Fibroblast of skin of back (primary cell): Measurements from ENCODE around the gene ICA1.

Experiments used
- DNase-seq: peaks from one replicate; pipeline ENCODE4 v3.0.0-alpha.2; 2013

Gene ICA1

DNA sequence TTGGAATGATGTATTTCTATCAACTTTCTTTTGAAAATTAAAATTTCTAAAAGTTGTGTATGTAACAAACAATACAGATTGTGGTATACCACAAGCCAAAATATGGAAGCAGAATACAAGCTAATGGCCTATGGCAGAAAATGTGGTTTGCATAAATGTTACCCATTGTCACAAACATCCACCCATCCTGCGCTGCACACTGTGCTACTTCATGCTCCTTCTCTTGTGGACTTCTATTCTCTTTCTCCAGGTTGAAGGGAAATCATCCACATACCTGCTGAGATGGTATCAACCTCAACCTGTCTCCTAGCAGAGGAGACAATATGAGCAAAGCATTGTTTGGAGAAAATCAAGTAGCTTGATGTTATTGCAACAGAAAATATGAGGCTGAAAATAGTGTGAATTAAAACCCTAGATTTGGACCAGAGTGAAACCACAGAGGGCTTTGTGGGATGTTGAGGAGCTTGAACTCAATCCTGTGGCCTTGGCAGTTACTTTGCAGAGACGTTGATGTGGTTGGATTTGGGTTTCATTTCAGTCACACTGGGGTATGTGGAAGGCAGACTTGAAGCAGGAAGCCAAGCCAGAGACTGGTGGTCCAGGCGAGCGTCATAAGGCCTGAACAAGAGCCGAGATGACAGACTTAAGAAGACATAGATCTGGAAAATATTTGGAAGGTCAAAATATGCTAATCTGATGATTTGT is 63.8 kb downstream of the ICA1 start:
- no peak for DNase-seq

GRCh38 chr7:8192897-8193296 is 69.1 kb downstream of the ICA1 start:
- no peak for DNase-seq

DNA sequence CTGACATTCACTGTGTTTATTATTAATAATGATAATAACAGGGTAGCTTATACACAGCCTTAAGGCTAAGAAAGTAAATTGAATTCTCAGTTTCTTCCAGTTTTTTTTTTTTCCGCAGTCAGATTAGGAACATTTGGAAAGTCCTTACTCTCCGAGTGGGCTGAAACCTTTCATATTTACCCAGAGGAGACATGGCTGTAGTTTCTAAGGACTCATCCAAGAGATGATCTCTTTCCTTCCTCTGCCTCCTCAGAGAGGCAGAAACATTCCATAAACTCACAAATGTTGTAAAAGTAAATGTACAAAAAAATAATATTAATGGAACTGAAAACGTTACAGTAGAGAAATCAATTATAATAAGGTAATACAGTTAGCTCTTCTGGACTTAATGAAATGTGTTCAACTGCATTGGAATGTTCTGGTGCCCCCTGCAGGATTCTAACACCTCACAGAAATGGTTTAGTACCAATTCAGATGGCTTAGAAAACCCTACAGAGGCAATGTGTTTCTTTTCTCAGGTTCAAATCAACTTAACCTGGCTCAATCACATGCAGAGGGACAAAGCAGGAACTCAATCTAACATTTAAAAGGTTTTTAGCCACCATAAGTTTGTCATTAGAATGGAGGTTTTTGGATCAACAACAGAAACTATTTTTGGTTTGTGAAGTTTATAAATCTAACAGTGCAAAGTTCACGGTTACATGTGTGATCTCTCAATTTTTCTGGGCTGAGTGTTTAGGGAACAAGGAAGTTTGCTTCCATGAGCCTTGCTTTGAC is 71.7 kb downstream of the ICA1 start:
- peak; percentile 53 for DNase-seq

DNA sequence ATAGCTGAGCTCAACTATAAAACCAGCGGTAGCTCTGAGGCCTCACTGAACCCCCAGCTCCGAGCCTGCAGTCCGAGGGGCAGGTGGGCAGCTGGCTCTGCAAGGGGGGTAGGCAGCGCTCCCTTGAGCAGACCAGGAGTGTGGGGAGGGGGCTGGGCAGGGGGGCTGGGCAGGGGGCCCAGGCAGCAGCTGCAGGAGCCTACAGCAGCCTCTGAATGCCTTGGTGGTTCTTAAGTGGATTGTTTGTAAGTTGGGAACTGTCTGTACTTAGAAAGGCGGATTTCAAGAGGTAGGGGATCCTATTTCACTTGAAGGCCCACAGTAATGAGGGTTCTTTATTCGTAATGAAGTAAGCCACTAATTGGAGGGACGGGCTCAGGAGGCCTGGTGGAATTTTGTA is 72.3 kb downstream of the ICA1 start:
- DNase-seq, result no peak

GRCh38 chr7:8185926-8186683 is 75.9 kb downstream of the ICA1 start:
- DNase-seq, result no peak

- no peak for DNase-seq
Observed at GRCh38 chr7:8184221-8184620, 77.7 kb downstream of the ICA1 start.

GRCh38 chr7:8179486-8179885 is 82.5 kb downstream of the ICA1 start:
- DNase-seq, result no peak

GRCh38 chr7:8178353-8178752 is 83.6 kb downstream of the ICA1 start:
- DNase-seq, result peak; percentile 6

DNA sequence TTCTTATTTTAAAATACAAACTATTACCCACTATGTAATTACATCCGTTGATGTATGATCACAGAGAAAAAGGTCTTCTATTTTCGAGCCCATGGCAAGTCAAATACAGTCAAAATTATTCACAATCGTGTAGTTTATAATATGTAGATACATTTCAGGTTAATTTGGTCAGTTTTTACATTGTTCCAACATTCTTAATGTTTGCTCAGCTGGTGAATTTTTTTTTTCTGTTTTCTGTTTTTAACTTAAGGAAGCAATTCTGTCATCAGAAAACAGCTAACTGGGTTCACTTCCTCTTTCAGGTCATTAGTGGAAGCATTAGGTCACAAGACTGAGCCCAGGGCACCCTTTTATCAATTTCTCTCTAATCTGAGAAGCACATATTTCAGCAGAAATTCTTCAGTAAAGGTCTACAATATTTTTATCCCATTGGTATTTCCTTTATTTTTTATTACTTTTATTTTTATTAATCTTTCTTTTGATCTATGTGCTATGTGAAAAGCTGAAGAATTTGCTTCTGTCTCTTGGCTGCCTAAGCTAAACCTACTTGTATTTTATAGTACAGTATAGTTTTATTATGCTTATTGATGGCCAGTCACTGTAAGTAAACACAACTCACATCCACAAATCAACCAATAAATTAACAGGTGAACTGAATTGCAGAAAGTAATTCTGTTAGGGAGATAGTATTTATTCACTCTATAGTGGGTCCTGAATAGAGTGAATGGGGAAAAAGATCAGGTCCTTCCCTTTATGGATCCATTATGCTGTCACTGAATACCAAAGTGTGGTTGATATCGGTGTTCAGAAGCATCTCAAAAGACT is 84.6 kb downstream of the ICA1 start:
- no peak for DNase-seq

DNA sequence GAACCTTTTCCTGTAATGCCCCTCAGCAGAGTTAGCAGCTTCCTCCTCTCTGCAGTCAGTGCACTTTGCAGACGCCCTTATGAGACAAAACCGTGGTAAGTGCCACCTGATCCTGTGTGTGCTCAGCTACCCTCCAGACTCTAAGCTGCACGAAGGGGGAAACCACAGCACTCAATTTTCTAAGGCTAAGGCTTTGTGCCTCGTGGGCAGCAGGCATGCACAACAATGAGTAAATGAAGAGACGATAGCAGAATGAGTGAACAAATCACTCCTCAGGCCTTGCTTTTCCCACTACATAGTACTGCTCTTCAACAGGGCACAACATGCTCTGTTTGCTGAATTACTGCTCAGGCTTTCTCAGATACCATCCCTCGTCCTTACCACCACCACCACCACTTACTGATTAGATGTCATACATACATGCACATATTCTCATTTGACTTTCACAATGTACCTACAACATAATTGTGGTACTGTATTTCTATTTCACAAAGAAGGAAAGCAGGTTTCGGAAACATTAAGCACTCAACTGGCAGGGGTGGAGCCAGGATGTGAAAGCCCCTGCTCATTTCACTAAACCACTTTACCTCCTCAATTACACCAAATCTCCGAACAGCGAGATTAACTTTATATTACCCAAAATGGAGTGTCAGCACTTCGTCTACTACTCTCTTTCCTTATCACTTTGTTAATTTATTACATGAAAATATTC is 85.4 kb downstream of the ICA1 start:
- DNase-seq, result no peak

- no peak for DNase-seq
Observed at GRCh38 chr7:8175929-8176369, 86.0 kb downstream of the ICA1 start.

DNA sequence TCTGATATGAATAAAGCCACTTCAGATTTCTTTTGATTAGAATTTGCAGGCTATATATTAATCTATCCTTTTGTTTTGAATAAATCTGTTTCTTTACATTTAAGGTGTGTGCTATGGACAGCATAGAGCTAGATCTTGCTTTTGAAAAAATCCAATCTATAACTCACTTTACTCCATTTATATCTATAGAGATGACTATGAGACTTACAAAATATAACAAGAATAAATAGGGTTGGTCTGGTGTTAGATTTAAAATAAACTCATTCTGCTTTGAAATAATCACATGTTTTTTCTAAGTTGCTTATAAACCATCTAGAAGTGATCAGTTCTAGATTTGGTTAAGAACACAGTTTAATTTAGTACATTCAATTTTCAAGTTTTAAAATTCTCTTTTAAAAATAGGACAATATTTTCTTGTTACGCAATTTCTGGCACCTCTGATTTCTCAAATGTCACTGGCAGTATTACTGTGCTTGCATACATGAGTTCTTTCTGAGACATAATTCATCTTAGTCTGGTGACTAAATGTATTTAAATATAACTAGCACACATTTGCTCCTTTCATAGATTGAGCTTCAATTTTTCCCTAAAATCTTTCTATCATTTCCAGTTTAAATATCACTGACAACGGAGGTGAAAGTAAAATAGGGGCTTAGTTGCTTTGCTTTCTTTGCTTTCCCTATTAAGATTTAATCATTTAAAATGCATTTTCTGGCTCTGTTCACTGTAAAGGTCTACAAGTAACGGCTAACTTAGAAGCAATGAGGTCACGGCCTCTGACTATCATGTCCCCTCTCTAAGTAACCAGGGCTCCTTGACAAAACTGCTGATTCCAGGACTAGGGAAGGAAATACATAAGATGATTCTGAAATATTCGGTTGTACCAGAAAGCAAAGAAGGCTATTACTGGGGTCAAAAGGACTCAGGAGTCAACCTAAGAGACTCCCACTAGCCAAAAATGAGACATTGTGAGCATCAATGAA is 89.3 kb downstream of the ICA1 start:
- DNase-seq, result no peak

- no peak for DNase-seq
Observed at GRCh38 chr7:8169171-8169570, 92.8 kb downstream of the ICA1 start.

- no peak for DNase-seq
Observed at GRCh38 chr7:8168336-8168735, 93.6 kb downstream of the ICA1 start.

- no peak for DNase-seq
Observed at GRCh38 chr7:8165150-8165549, 96.8 kb downstream of the ICA1 start.

DNA sequence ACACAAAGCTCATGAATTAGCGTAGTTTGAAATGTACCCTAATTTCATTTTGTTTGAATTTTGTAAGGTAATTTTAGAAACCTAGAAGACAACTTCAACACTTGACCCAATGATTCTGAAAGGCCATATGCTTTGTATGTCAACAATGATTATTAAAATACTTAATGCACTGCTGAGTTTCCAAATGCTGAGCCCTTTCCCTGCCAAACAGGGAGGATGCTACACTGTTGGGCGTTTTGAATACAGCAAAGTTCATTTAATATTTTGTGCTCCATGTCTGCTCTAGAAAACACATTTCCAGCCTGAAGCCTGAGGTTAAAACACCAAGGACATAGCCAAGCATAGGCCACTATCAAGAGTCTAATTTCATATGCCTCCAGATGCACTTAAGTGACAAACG is 99.8 kb downstream of the ICA1 start:
- no peak for DNase-seq

GRCh38 chr7:8161364-8161828 is 100.6 kb downstream of the ICA1 start:
- peak; percentile 0 for DNase-seq

- DNase-seq, result peak; percentile 7
Observed at GRCh38 chr7:8160779-8161345, 101.1 kb downstream of the ICA1 start.

GRCh38 chr7:8160250-8160649 is 101.7 kb downstream of the ICA1 start:
- no peak for DNase-seq

- no peak for DNase-seq
Observed at GRCh38 chr7:8159595-8159994, 102.4 kb downstream of the ICA1 start.
